ENCODE data around the gene PTPRR. TPM values are rescaled to one million over a fixed set of nuclear protein-coding genes. Genes with fewer than 3 reads are reported as not detected.

The PTPRR gene
- total and polyA plus RNA-seq, 10 of the 15 experiments (the other 5 are each of a cell fraction or from before 2014, with no cell fraction given), result 0.14 to 3.1 (median 0.42) TPM

GRCh38 chr12:70744178-70744577 lies 176.4 kb downstream of the PTPRR start:
- Histone ChIP-seq H3K9ac (ENCODE audit: control insufficient read depth, insufficient read depth, low read length) (no peak overlapping the region), H3K9me3 (replicated peaks; ENCODE audit: control insufficient read depth, insufficient read depth, low read length) (no peaks in the 10 kb centered on the region), H3K4me2 (ENCODE audit: control insufficient read depth, insufficient read depth) (no peak overlapping the region), H2AFZ (ENCODE audit: control insufficient read depth, low read depth, low read length) (no peak overlapping the region), H3K4me3 (no peak overlapping the region), H3K4me1 (ENCODE audit: control insufficient read depth, insufficient read depth, low read length) (no peaks in the 10 kb centered on the region), H3K27me3 (replicated peaks in 1 of 2; ENCODE audit: control insufficient read depth in 2 of 2, insufficient read depth in 2 of 2, low read length in 1 of 2) (no peaks in the 10 kb centered on the region), H3K36me3 (ENCODE audit: control insufficient read depth in 2 of 2, insufficient read depth in 2 of 2, low read length in 1 of 2) (no peaks in the 10 kb centered on the region), H3K79me2 (ENCODE audit: control insufficient read depth, insufficient read depth, low read length) (no peaks in the 10 kb centered on the region), H3K27ac (ENCODE audit: control insufficient read depth, insufficient read depth) (no peak overlapping the region), H4K20me1 (ENCODE audit: control insufficient read depth, insufficient read depth) (no peaks in the 10 kb centered on the region)
- in situ Hi-C loops (cut with MboI) (loop anchor here (25.0 kb wide), 1 partner anchor 993 kb away; no protein-coding TSS in a partner anchor), intact Hi-C loops (cut with micrococcal nuclease; ENCODE audit: unreplicated experiment) (no loop called here)
- ChIA-PET SMC1A (ENCODE audit: uncharacterized antibody, unreplicated experiment) (interaction anchor here (0.6 kb wide), 1 partner anchor 55 kb away, joined by 3 read pairs; no protein-coding TSS in a partner anchor), POLR2A (no interaction called here), RAD21 (ENCODE audit: unreplicated experiment) (no interaction called here), CTCF (no interaction called here)
- ATAC-seq, result no peak
- FAIRE-seq, result no peak
- no TSS peak for BruUV-seq (replicated peaks)
- TF ChIP-seq SUPT20H (IDR thresholded peaks at IDR 0.05; ENCODE audit: borderline replicate concordance, control insufficient read depth, low read depth, low read length) (no peak), NR2C2 (IDR thresholded peaks at IDR 0.05; ENCODE audit: borderline replicate concordance, control insufficient read depth, insufficient read length, low read depth) (no peak), SMC3 (IDR thresholded peaks at IDR 0.05; ENCODE audit: borderline replicate concordance, low read length) (no peak), SIN3A (IDR thresholded peaks at IDR 0.05; ENCODE audit: low read depth, low read length) (no peak), CBX5 (IDR thresholded peaks at IDR 0.05; ENCODE audit: low read depth) (no peak), SIX5 (IDR thresholded peaks at IDR 0.05; ENCODE audit: low read depth, low read length, severe bottlenecking) (no peak), RELB (IDR thresholded peaks at IDR 0.05; ENCODE audit: low read depth) (no peak), YY1 (IDR thresholded peaks at IDR 0.05; ENCODE audit: low read depth, low read length) (no peak)
- WGBS (ENCODE audit: insufficient coverage, insufficient replicate concordance, low lambda C conversion rate, missing lambda C conversion rate), result 3% methylated on average over 2 of the region's 2 CpGs
- no peak for DNase-seq (ENCODE audit: low read depth, low spot score)
